HepG2 (cell line): ENCODE measurements around the gene MTHFSD. TPM values are rescaled to one million over a fixed set of nuclear protein-coding genes. Genes with fewer than 3 reads are reported as not detected.

Experiments used
- ATAC-seq: fragments of 200-7000 bp; cut with Tn5 transposase; 3 replicates; pipeline ENCODE4 v1.9.1; 2020; ENCODE audit warnings: mild to moderate bottlenecking, moderate library complexity
- BruUV-seq: library from RNA; stranded (reverse); fragments of 400-500 nt; replicated peaks from 2 replicates; lab custom pipeline; 2021; lab: Mats Ljungman, UMichigan
- CTCF ChIA-PET: fragments of 300-600 bp; formaldehyde crosslinking; extraction: SDS; loops from one replicate; lab custom pipeline; 2021; ENCODE audit warnings: low total read pairs, inconsistent platforms, low intra/inter-chr PET ratio; lab: Yijun Ruan, JAX
- POLR2A ChIA-PET: fragments of 350-600 bp; sonication (Branson Sonifier 250); formaldehyde crosslinking; loops from one replicate; lab custom pipeline; 2020; ENCODE audit warnings: antibody characterized with exemption, inconsistent platforms; lab: Yijun Ruan, JAX
- DNase-seq: peaks from one replicate; pipeline ENCODE4 v3.0.0-alpha.2; 2015; ENCODE audit warnings: low spot score
- FAIRE-seq: peaks from 3 replicates; lab custom pipeline; 2011; peaks lifted over from hg19 to GRCh38; lab: Jason Lieb, UNC
- H2AFZ ChIP-seq: one replicate; pipeline ENCODE4 v1.6.1; 2011; ENCODE audit warnings: low read length, inconsistent platforms
- H3K27ac ChIP-seq: fragments of 300-600 bp; 3 replicates; pipeline ENCODE4 v1.8.0; 2011; ENCODE audit warnings: mixed run types, mild to moderate bottlenecking, mixed read lengths, low read length, inconsistent platforms; ENCODE audit not compliant: insufficient read depth; ENCODE audit errors: extremely low read length
- H3K27me3 ChIP-seq, 2 experiments: fragments of 200-600 bp in 1 of 2; 2 replicates in 1 of 2; 3 replicates in 1 of 2; pipeline versions ENCODE4 v1.6.0 to v1.8.0; 2011; ENCODE audit warnings: low read length in 2 of 2, mild to moderate bottlenecking in 2 of 2, moderate library complexity in 2 of 2, inconsistent platforms in 1 of 2; ENCODE audit not compliant: insufficient read depth in 2 of 2, control insufficient read depth in 1 of 2
- H3K36me3 ChIP-seq, 2 experiments: fragments of 200-600 bp in 1 of 2; replicated peaks in 1 of 2; 2 replicates in 1 of 2; 3 replicates in 1 of 2; pipeline versions ENCODE4 v1.5.1 to v1.8.0; 2011; ENCODE audit warnings: low read length in 2 of 2, inconsistent platforms in 1 of 2; ENCODE audit not compliant: insufficient read depth in 2 of 2, control insufficient read depth in 1 of 2
- H3K4me1 ChIP-seq: 2 replicates; pipeline ENCODE4 v1.5.1; 2012; ENCODE audit warnings: low read length, inconsistent platforms; ENCODE audit not compliant: insufficient read depth
- H3K4me2 ChIP-seq: 2 replicates; pipeline ENCODE4 v1.6.0; 2011; ENCODE audit warnings: low read depth, low read length, inconsistent platforms
- H3K4me3 ChIP-seq, 3 experiments: fragments of 200-600 bp in 1 of 3; sonication (generic), shearing (Covaris generic) in 1 of 3; replicated peaks in 1 of 3; 2 replicates each; pipeline ENCODE4 v1.5.1; 2011 to 2016; ENCODE audit warnings: low read length in 3 of 3, inconsistent platforms in 2 of 3, low read depth in 2 of 3, mild to moderate bottlenecking in 2 of 3, control low read depth in 1 of 3, mixed read lengths in 1 of 3; ENCODE audit not compliant: insufficient read depth in 1 of 3
- H3K79me2 ChIP-seq: one replicate; pipeline ENCODE4 v1.6.1; 2011; ENCODE audit warnings: low read length, inconsistent platforms; ENCODE audit not compliant: insufficient read depth
- H3K9ac ChIP-seq: 2 replicates; pipeline ENCODE4 v1.6.0; 2011; ENCODE audit warnings: mild to moderate bottlenecking, low read depth, low read length, inconsistent platforms; ENCODE audit not compliant: insufficient read depth
- H3K9me3 ChIP-seq: 2 replicates; pipeline ENCODE4 v1.5.1; 2012; ENCODE audit warnings: mild to moderate bottlenecking, low read length
- H4K20me1 ChIP-seq: 2 replicates; pipeline ENCODE4 v1.6.0; 2011; ENCODE audit warnings: inconsistent platforms, mild to moderate bottlenecking, low read length, moderate library complexity; ENCODE audit not compliant: insufficient read depth
- EZH2 ChIP-seq: conservative IDR thresholded peaks from 2 replicates; pipeline ENCODE4 v1.6.1; 2012; ENCODE audit warnings: mild to moderate bottlenecking, low read depth, low read length, moderate library complexity
- TOE1 ChIP-seq: sonication (generic); formaldehyde crosslinking; IDR thresholded peaks from 2 replicates; pipeline ENCODE4 v1.4.0; 2020; ENCODE audit warnings: mild to moderate bottlenecking, missing genetic modification reagents
- whole genome bisulfite sequencing: methylation state at CpG from one replicate; pipeline ENCODE4 v1.1.6; 2017; ENCODE audit warnings: low lambda C conversion rate; 5-methylcytosine and 5-hydroxymethylcytosine counted together
- in situ Hi-C: cut with HindIII; loops from 2 replicates; pipeline ENCODE4 v1.10.0; 2017; ENCODE audit warnings: low pct_unique_long_range_greater_than_20kb; ENCODE audit not compliant: extremely low pct_ligation_motif_present
- intact Hi-C: fragments of 100-400 bp; cut with micrococcal nuclease; formaldehyde crosslinking; loops from one replicate; pipeline ENCODE4 v1.10.0; 2022; ENCODE audit not compliant: unreplicated experiment
- polyA plus RNA-seq, 8 experiments: library from polyadenylated mRNA; depleted of rRNA in 3 of 8; stranded (reverse) in 7 of 8; unstranded in 1 of 8; fragments of >200 nt; fragmentation: Illumina TruSeq in 4 of 8; extraction: Trizol in 4 of 8; gene quantifications; 2 replicates each; pipeline versions ENCODE4 v1.2.1 to v1.2.3, GENCODE V29; 2011 to 2016; ENCODE audit warnings: low read depth in 4 of 8, missing spikeins in 1 of 8, mixed read lengths in 1 of 8; ENCODE audit not compliant: insufficient read depth in 1 of 8
- total RNA-seq, 5 experiments: library from RNA; depleted of rRNA; stranded (reverse); fragments of >200 nt; fragmentation: Illumina TruSeq; extraction: Trizol; gene quantifications; 2 replicates each; pipeline ENCODE4 v1.2.3, GENCODE V29; 2016; ENCODE audit warnings: low read depth in 1 of 5
- TF ChIP-seq, protein P1 (sequence below): sonication (generic); formaldehyde crosslinking; IDR thresholded peaks from 2 replicates; pipeline ENCODE4 v1.4.0; 2020; ENCODE audit warnings: missing genetic modification reagents, borderline replicate concordance

MTHFSD gene
- total and polyA plus RNA-seq, 2 of the 13 experiments (the other 11 are each of a cell fraction or from before 2014, with no cell fraction given) = 14.2 to 16.3 TPM

DNA sequence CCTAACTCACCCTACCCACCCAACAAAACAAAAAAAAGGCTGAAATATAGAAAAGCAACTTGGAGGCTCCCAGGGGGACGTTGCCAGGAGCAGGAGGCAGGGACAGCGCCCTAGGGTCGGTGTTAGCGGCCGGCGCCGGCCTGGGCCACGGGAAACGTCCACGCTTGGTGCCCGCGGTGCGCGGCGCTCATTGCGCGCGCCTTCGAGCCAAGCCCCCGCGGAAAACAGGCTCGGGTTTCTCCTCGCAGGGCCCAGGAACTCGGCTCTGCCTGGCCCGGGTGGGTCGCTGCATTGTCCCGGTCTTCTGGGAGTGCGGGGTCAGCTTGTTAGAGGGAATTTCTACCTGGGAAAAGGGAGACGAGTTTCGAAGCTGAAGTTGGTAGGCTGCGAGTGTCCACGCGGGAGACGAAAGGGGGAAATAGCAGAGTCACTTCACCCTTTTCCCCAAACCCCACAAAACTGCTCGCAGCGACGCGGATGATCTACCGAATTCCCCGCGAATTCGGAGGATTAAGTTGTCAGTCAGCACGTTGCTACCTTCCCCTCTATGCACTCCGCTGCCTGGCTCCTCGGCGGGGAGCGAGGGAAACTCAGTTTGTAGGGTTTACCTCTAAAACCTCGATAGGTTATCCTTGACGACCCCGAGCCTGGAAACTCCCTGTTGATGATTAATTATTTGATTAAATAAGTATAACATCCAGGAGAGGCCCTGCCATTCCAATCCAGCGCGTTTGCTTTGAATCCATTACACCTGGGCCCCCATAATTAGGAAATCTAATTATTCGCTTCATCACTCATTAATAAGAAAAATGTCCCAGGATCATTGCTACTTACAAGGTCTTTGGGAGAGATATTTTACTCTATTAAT, 10.8 kb upstream of the MTHFSD start:
- H3K9ac ChIP-seq = no peak overlapping the region
- H3K36me3 ChIP-seq = no peaks in the 10 kb centered on the region
- H3K27ac ChIP-seq = no peak overlapping the region
- H3K4me2 ChIP-seq = no peak overlapping the region
- ChIA-PET POLR2A (no interaction called here), CTCF (interaction anchor here (4.2 kb wide), 1 partner anchor 497 kb away, joined by 86 read pairs; no protein-coding TSS in a partner anchor)
- FAIRE-seq (no peak), DNase-seq (no peak), ATAC-seq (no peak)
- H4K20me1 ChIP-seq = no peaks in the 10 kb centered on the region
- no peaks in the 10 kb centered on the region for H3K9me3 ChIP-seq
- H3K4me3 ChIP-seq = no peak overlapping the region
- in situ Hi-C loops = loop anchor here (5.0 to 10.0 kb wide), 4 partner anchors 309 to 709 kb away; no protein-coding TSS in a partner anchor
- WGBS = 25% methylated on average over 35 of the region's 53 CpGs
- intact Hi-C loops = no loop called here
- H3K79me2 ChIP-seq = no peaks in the 10 kb centered on the region
- H2AFZ ChIP-seq = no peak overlapping the region
- TF ChIP-seq, protein P1, sequence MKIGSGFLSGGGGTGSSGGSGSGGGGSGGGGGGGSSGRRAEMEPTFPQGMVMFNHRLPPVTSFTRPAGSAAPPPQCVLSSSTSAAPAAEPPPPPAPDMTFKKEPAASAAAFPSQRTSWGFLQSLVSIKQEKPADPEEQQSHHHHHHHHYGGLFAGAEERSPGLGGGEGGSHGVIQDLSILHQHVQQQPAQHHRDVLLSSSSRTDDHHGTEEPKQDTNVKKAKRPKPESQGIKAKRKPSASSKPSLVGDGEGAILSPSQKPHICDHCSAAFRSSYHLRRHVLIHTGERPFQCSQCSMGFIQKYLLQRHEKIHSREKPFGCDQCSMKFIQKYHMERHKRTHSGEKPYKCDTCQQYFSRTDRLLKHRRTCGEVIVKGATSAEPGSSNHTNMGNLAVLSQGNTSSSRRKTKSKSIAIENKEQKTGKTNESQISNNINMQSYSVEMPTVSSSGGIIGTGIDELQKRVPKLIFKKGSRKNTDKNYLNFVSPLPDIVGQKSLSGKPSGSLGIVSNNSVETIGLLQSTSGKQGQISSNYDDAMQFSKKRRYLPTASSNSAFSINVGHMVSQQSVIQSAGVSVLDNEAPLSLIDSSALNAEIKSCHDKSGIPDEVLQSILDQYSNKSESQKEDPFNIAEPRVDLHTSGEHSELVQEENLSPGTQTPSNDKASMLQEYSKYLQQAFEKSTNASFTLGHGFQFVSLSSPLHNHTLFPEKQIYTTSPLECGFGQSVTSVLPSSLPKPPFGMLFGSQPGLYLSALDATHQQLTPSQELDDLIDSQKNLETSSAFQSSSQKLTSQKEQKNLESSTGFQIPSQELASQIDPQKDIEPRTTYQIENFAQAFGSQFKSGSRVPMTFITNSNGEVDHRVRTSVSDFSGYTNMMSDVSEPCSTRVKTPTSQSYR = no peak
- TF ChIP-seq TOE1 = no peak
- peak; percentile 91; the same call in 1 of the 2 replicates for TF ChIP-seq EZH2
- H3K27me3 ChIP-seq = peaks cover 11 to 63% of the 10 kb centered on the region in 2 experiments
- no TSS peak for BruUV-seq
- H3K4me1 ChIP-seq = no peaks in the 10 kb centered on the region
